Measurements from ENCODE around the gene SNTG2.
"Not testable (repeated sequence)": the region's sequence is repeated elsewhere in the genome, so short reads cannot be mapped to it uniquely, and the experiment has no call there.

The SNTG2 gene

GRCh38 chr2:1078326-1078725 lies 127.7 kb downstream of the SNTG2 start:
- H3K27ac Mint-ChIP-seq = no peak overlapping the region
- no peaks in the 10 kb centered on the region for H3K4me1 Mint-ChIP-seq (ENCODE audit: low read depth)

GRCh38 chr2:1079873-1080799 lies 129.5 kb downstream of the SNTG2 start:
- H3K9me3 Mint-ChIP-seq = no peaks in the 10 kb centered on the region
- DNase-seq (ENCODE audit: low spot score) = no peak
- peaks cover 3% of the 10 kb centered on the region for H3K27me3 Mint-ChIP-seq (ENCODE audit: low read depth)
- no peaks in the 10 kb centered on the region for H3K36me3 Mint-ChIP-seq (ENCODE audit: low read depth)
- H3K4me1 Mint-ChIP-seq (ENCODE audit: low read depth) = no peaks in the 10 kb centered on the region
- H3K4me3 Mint-ChIP-seq = no peak overlapping the region
- H3K27ac Mint-ChIP-seq = no peak overlapping the region

More at GRCh38 chr2:1078326-1078725, 127.7 kb downstream of the SNTG2 start:
- no peak for DNase-seq (ENCODE audit: low spot score)
- Mint-ChIP-seq H3K9me3 (no peaks in the 10 kb centered on the region), H3K4me3 (no peak overlapping the region), H3K36me3 (ENCODE audit: low read depth) (no peaks in the 10 kb centered on the region), H3K27me3 (ENCODE audit: low read depth) (peaks cover 7% of the 10 kb centered on the region)

GRCh38 chr2:1081451-1082225 lies 131.0 kb downstream of the SNTG2 start:
- H3K27me3 Mint-ChIP-seq (ENCODE audit: low read depth) = no peaks in the 10 kb centered on the region
- no peak for DNase-seq (ENCODE audit: low spot score)
- H3K9me3 Mint-ChIP-seq = no peaks in the 10 kb centered on the region
- H3K4me1 Mint-ChIP-seq (ENCODE audit: low read depth) = no peaks in the 10 kb centered on the region
- no peak overlapping the region for H3K27ac Mint-ChIP-seq
- no peak overlapping the region for H3K4me3 Mint-ChIP-seq
- H3K36me3 Mint-ChIP-seq (ENCODE audit: low read depth) = no peaks in the 10 kb centered on the region

GRCh38 chr2:1082456-1083205 lies 132.0 kb downstream of the SNTG2 start:
- Mint-ChIP-seq H3K36me3 (ENCODE audit: low read depth) (no peaks in the 10 kb centered on the region), H3K27ac (no peak overlapping the region), H3K9me3 (no peaks in the 10 kb centered on the region), H3K4me1 (ENCODE audit: low read depth) (no peaks in the 10 kb centered on the region), H3K27me3 (ENCODE audit: low read depth) (no peaks in the 10 kb centered on the region), H3K4me3 (no peak overlapping the region)
- no peak for DNase-seq (ENCODE audit: low spot score)

- no peak for DNase-seq (ENCODE audit: low spot score)
- Mint-ChIP-seq H3K27ac (no peak overlapping the region), H3K9me3 (no peaks in the 10 kb centered on the region)
Observed at GRCh38 chr2:1088192-1088860, 137.7 kb downstream of the SNTG2 start.

GRCh38 chr2:1088940-1089339 lies 138.3 kb downstream of the SNTG2 start:
- Mint-ChIP-seq H3K27me3 (ENCODE audit: low read depth) (no peaks in the 10 kb centered on the region), H3K4me3 (no peak overlapping the region), H3K36me3 (ENCODE audit: low read depth) (no peaks in the 10 kb centered on the region), H3K9me3 (no peaks in the 10 kb centered on the region), H3K27ac (no peak overlapping the region), H3K4me1 (ENCODE audit: low read depth) (no peaks in the 10 kb centered on the region)
- DNase-seq (ENCODE audit: low spot score) = no peak

More at GRCh38 chr2:1088192-1088860, 137.7 kb downstream of the SNTG2 start:
- H3K27me3 Mint-ChIP-seq (ENCODE audit: low read depth) = no peaks in the 10 kb centered on the region
- no peaks in the 10 kb centered on the region for H3K4me1 Mint-ChIP-seq (ENCODE audit: low read depth)
- H3K36me3 Mint-ChIP-seq (ENCODE audit: low read depth) = no peaks in the 10 kb centered on the region
- H3K4me3 Mint-ChIP-seq = no peak overlapping the region

GRCh38 chr2:1091895-1092585 lies 141.4 kb downstream of the SNTG2 start:
- H3K4me3 Mint-ChIP-seq = no peak overlapping the region
- no peaks in the 10 kb centered on the region for H3K9me3 Mint-ChIP-seq
- DNase-seq (ENCODE audit: low spot score) = no peak
- no peak overlapping the region for H3K27ac Mint-ChIP-seq
- H3K4me1 Mint-ChIP-seq (ENCODE audit: low read depth) = no peaks in the 10 kb centered on the region
- no peaks in the 10 kb centered on the region for H3K36me3 Mint-ChIP-seq (ENCODE audit: low read depth)
- no peaks in the 10 kb centered on the region for H3K27me3 Mint-ChIP-seq (ENCODE audit: low read depth)

- H3K36me3 Mint-ChIP-seq (ENCODE audit: low read depth); H3K9me3 Mint-ChIP-seq; H3K4me1 Mint-ChIP-seq (ENCODE audit: low read depth); H3K4me3 Mint-ChIP-seq; H3K27me3 Mint-ChIP-seq (ENCODE audit: low read depth); H3K27ac Mint-ChIP-seq; DNase-seq (ENCODE audit: low spot score): not testable (repeated sequence)
Observed at GRCh38 chr2:1093668-1094067, 143.0 kb downstream of the SNTG2 start.

GRCh38 chr2:1097101-1097500 lies 146.5 kb downstream of the SNTG2 start:
- Mint-ChIP-seq H3K9me3 (no peaks in the 10 kb centered on the region), H3K4me3 (no peak overlapping the region), H3K4me1 (ENCODE audit: low read depth) (no peaks in the 10 kb centered on the region), H3K27me3 (ENCODE audit: low read depth) (no peaks in the 10 kb centered on the region), H3K27ac (no peak overlapping the region), H3K36me3 (ENCODE audit: low read depth) (no peaks in the 10 kb centered on the region)
- DNase-seq (ENCODE audit: low spot score) = no peak

GRCh38 chr2:1099418-1099817 lies 148.8 kb downstream of the SNTG2 start:
- no peaks in the 10 kb centered on the region for H3K9me3 Mint-ChIP-seq
- no peaks in the 10 kb centered on the region for H3K4me1 Mint-ChIP-seq (ENCODE audit: low read depth)
- DNase-seq (ENCODE audit: low spot score) = no peak
- H3K36me3 Mint-ChIP-seq (ENCODE audit: low read depth) = no peaks in the 10 kb centered on the region
- no peak overlapping the region for H3K27ac Mint-ChIP-seq
- no peaks in the 10 kb centered on the region for H3K27me3 Mint-ChIP-seq (ENCODE audit: low read depth)
- H3K4me3 Mint-ChIP-seq = no peak overlapping the region

- Mint-ChIP-seq H3K27ac (no peak overlapping the region), H3K9me3 (no peaks in the 10 kb centered on the region), H3K36me3 (ENCODE audit: low read depth) (no peaks in the 10 kb centered on the region), H3K27me3 (ENCODE audit: low read depth) (no peaks in the 10 kb centered on the region), H3K4me1 (ENCODE audit: low read depth) (no peaks in the 10 kb centered on the region), H3K4me3 (no peak overlapping the region)
- DNase-seq (ENCODE audit: low spot score) = no peak
Observed at GRCh38 chr2:1101011-1101782, 150.5 kb downstream of the SNTG2 start.

GRCh38 chr2:1101982-1102590 lies 151.4 kb downstream of the SNTG2 start:
- no peaks in the 10 kb centered on the region for H3K36me3 Mint-ChIP-seq (ENCODE audit: low read depth)
- no peak overlapping the region for H3K4me3 Mint-ChIP-seq
- H3K9me3 Mint-ChIP-seq = no peaks in the 10 kb centered on the region
- no peak for DNase-seq (ENCODE audit: low spot score)
- no peak overlapping the region for H3K27ac Mint-ChIP-seq
- H3K27me3 Mint-ChIP-seq (ENCODE audit: low read depth) = no peaks in the 10 kb centered on the region
- H3K4me1 Mint-ChIP-seq (ENCODE audit: low read depth) = no peaks in the 10 kb centered on the region
